GM18507 (cell line): ENCODE data around the gene USP38.
"Not testable (repeated sequence)": the region's sequence is repeated elsewhere in the genome, so short reads cannot be mapped to it uniquely, and the experiment has no call there.

Experiments used
- DNase-seq: peaks from one replicate; pipeline ENCODE4 v3.0.0; 2011; ENCODE audit warnings: low read depth; ENCODE audit not compliant: insufficient read length; ENCODE audit errors: extremely low spot score
- FAIRE-seq: peaks from 2 replicates; lab custom pipeline; 2011; peaks lifted over from hg19 to GRCh38; lab: Jason Lieb, UNC

The USP38 gene

DNA sequence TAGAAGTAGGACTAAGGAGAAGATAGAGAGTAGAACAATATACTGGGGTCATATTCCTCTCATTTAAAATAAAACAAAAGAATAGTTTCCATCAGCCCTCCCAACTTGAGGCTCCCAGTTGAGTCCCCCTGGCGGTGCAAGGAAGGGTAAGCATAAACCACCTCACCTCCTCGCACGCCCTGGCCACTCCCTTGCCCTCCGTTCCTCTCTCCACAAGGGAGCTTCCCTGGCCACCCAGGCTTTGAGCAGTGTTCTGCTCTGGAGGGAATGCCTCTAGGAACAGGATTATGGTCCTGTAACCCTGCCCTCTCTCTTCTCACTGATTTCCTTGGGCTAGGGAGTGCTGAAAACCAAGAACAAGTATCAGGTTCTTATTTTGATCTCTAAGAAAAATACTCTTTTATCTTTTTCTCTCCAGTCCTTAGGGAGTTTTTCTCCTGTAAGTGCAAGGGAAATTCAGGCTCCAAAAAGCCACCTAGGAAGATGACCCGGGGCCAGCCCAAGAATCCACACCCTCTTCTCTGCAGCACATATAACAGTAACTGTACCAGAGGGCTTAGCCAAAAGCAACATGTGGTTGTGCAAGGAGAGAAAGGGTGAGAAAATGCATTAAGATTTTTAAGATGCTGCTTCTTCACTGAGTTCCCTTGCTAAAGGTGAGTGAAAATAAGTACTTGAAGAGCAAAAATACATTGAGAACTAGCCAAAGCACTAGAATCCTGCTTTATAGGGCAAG, 69.9 kb downstream of the USP38 start:
- FAIRE-seq (no peak), DNase-seq (no peak)

DNA sequence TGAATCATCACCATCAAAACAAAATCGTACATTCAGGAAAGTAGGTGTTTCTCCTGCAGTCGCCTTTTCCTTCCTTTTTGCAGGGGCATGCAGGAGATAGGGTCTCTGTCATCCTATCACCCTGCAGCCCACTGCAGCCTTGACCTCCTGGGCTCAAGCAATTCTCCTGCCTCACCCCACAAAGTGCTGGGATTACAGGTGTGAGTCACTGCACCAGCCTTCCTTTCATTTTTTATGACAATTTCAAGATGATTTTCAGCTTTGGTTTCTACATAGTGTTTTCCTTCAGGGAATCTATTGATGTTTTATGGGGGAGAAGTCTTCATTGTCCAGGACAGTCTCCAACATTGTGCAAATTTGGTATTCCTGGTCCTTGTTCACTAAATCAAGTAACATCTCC, 71.7 kb downstream of the USP38 start:
- no peak for FAIRE-seq

GRCh38 chr4:143257356-143257755, 72.6 kb downstream of the USP38 start:
- FAIRE-seq (no peak), DNase-seq (no peak)

More for the DNA sequence above, 71.7 kb downstream of the USP38 start:
- DNase-seq, result no peak

DNA sequence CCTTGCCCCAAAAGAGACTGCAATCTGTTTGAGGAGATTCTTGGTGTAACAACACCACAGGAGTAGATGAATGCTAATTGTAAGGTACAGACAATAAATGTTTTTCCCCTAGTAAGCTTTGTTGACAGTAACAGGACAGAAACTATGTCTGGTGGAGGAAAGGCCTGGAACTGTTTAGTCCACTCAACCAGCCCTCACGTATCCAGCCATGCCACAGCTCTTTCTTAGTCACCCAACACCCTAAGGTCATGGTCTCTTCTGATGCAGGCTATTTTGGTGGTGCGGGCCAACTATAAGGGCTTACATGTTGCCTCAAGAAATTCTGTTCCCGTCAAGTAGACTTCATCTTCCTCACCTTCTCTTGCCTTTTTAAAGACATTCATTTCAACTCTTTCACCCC, 76.0 kb downstream of the USP38 start:
- DNase-seq, result no peak
- no peak for FAIRE-seq

DNA sequence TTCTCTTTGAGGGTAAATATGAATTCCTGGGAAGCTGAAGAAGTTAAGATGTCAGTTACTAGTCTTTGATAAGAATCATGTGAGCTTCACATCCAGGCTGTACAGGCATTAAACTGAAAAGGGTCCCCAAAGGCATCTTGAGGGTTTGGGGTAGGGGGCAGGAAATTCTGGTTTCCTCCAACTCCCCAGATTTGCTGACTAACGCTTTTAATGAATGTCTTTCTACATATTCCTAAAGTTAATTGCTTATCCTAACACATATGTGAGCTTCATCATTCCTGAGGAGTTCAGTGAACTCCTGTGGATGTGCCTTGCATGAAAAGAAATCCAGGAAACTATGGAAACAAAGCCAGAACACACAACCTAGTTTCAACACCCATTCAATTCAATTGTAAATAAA, 78.1 kb downstream of the USP38 start:
- FAIRE-seq, result no peak
- no peak for DNase-seq

DNA sequence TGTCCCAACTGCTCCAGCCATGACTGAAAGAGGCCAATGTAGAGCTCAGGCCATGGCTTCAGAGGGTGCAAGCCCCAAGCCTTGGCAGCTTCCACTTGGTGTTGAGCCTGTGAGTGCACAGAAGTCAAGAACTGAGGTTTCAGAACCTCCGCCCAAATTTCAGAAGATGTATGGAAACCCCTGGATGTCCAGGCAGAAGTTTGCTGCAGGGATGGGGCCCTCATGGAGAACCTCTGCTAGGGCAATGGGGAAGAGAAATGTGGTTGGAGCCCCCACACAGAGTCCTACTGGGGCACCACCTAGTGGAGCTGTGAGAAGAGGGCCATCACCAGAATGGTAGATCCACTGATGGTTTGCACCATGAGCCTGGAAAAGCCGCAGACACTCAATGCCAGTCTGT, 83.0 kb downstream of the USP38 start:
- FAIRE-seq, DNase-seq: not testable (repeated sequence)

DNA sequence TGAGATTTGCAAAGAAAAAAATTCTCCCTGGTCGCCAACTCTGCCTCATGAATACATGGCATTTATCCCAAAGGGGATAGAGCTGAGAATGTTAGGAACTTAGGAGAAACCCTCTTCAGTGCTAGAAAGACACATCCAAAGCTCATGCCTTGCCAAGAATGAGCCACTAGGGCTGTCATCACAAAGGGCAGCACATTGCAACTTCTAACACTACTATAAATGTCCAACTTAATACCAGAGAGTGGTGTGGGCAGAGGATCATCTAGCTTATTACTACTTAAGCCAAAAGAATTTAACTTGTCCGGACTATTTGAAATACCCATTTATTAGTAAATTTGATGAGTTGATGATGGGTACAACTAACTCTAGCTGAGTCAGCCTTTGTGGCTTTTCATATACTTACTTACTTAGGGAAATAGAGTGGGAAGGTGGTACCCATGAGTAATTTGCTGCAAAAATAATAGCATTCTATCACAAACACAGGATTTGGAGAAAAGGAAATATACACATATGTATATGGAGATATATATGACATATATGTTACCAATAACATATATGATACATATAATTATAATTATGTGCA, 85.6 kb downstream of the USP38 start:
- no peak for DNase-seq
- no peak for FAIRE-seq
